ENCODE data around the gene KRT6A. TPM values are rescaled to one million over a fixed set of nuclear protein-coding genes. Genes with fewer than 3 reads are reported as not detected.

Gene KRT6A
- total RNA-seq, 2 experiments from 2014 or later = not detected

GRCh38 chr12:52474212-52474611 lies 18.8 kb downstream of the KRT6A start:
- no peaks in the 10 kb centered on the region for H3K4me1 Mint-ChIP-seq (ENCODE audit: low read depth)
- H3K27me3 ChIP-seq (ENCODE audit: control insufficient read depth in 1 of 2, insufficient read depth in 2 of 2, low read length in 2 of 2) = no peaks in the 10 kb centered on the region
- no peak overlapping the region for H3K4me3 ChIP-seq (ENCODE audit: low read length)
- peaks cover 19% of the 10 kb centered on the region for H3K27me3 Mint-ChIP-seq
- intact Hi-C loops (cut with DNase I, micrococcal nuclease) = no loop called here
- TF ChIP-seq, protein P1, sequence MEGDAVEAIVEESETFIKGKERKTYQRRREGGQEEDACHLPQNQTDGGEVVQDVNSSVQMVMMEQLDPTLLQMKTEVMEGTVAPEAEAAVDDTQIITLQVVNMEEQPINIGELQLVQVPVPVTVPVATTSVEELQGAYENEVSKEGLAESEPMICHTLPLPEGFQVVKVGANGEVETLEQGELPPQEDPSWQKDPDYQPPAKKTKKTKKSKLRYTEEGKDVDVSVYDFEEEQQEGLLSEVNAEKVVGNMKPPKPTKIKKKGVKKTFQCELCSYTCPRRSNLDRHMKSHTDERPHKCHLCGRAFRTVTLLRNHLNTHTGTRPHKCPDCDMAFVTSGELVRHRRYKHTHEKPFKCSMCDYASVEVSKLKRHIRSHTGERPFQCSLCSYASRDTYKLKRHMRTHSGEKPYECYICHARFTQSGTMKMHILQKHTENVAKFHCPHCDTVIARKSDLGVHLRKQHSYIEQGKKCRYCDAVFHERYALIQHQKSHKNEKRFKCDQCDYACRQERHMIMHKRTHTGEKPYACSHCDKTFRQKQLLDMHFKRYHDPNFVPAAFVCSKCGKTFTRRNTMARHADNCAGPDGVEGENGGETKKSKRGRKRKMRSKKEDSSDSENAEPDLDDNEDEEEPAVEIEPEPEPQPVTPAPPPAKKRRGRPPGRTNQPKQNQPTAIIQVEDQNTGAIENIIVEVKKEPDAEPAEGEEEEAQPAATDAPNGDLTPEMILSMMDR (IDR thresholded peaks at IDR 0.05) = no peak
- H3K36me3 Mint-ChIP-seq (ENCODE audit: low read depth) = no peaks in the 10 kb centered on the region
- ChIA-PET POLR2A (no interaction called here), CTCF (no interaction called here)
- no peaks in the 10 kb centered on the region for H3K9me3 ChIP-seq (ENCODE audit: control insufficient read depth in 1 of 2, insufficient read depth in 1 of 2, low read length in 2 of 2)
- no peaks in the 10 kb centered on the region for H3K36me3 ChIP-seq (ENCODE audit: insufficient read depth, low read length)
- no peak overlapping the region for H3K27ac Mint-ChIP-seq
- no peak overlapping the region for H3K4me3 Mint-ChIP-seq
- ATAC-seq (ENCODE audit: poor library complexity) (no peak), DNase-seq (no peak)
- H3K4me1 ChIP-seq (ENCODE audit: insufficient read depth, low read length) = no peaks in the 10 kb centered on the region
- no peaks in the 10 kb centered on the region for H3K9me3 Mint-ChIP-seq
- H3K27ac ChIP-seq (ENCODE audit: low read depth in 1 of 2, low read length in 2 of 2) = no peak overlapping the region

GRCh38 chr12:52473768-52474167 lies 19.3 kb downstream of the KRT6A start, which contains the start of gene KRT6C:
TSS of gene KRT6C (minus strand) at chr12:52473805. CDS start at chr12:52473737, 68 bp downstream.
- ChIA-PET POLR2A (no interaction called here), CTCF (no interaction called here)
- Mint-ChIP-seq H3K36me3 (ENCODE audit: low read depth) (no peaks in the 10 kb centered on the region), H3K27ac (no peak within 1 kb of the TSS), H3K27me3 (peaks cover 19% of the 10 kb centered on the region), H3K4me3 (no peak within 1 kb of the TSS), H3K9me3 (no peaks in the 10 kb centered on the region), H3K4me1 (ENCODE audit: low read depth) (no peaks in the 10 kb centered on the region)
- no peaks in the 10 kb centered on the region for H3K9me3 ChIP-seq (ENCODE audit: control insufficient read depth in 1 of 2, insufficient read depth in 1 of 2, low read length in 2 of 2)
- TF ChIP-seq, protein P1 (IDR thresholded peaks at IDR 0.05) = no peak
- H3K4me3 ChIP-seq (ENCODE audit: low read length) = no peak within 1 kb of the TSS
- intact Hi-C loops (cut with DNase I, micrococcal nuclease) = no loop called here
- no peak for ATAC-seq (ENCODE audit: poor library complexity)
- no peaks in the 10 kb centered on the region for H3K36me3 ChIP-seq (ENCODE audit: insufficient read depth, low read length)
- no peak within 1 kb of the TSS for H3K27ac ChIP-seq (ENCODE audit: low read depth in 1 of 2, low read length in 2 of 2)
- no peak for DNase-seq
- H3K27me3 ChIP-seq (ENCODE audit: control insufficient read depth in 1 of 2, insufficient read depth in 2 of 2, low read length in 2 of 2) = no peaks in the 10 kb centered on the region
- no peaks in the 10 kb centered on the region for H3K4me1 ChIP-seq (ENCODE audit: insufficient read depth, low read length)

GRCh38 chr12:52469853-52470252 lies 23.2 kb downstream of the KRT6A start:
- Histone ChIP-seq H3K27me3 (ENCODE audit: control insufficient read depth in 1 of 2, insufficient read depth in 2 of 2, low read length in 2 of 2) (peaks cover 0 to 3% of the 10 kb centered on the region in 2 experiments), H3K4me3 (ENCODE audit: low read length) (no peak overlapping the region), H3K36me3 (ENCODE audit: insufficient read depth, low read length) (no peaks in the 10 kb centered on the region), H3K27ac (ENCODE audit: low read depth in 1 of 2, low read length in 2 of 2) (no peak overlapping the region), H3K9me3 (ENCODE audit: control insufficient read depth in 1 of 2, insufficient read depth in 1 of 2, low read length in 2 of 2) (no peaks in the 10 kb centered on the region), H3K4me1 (ENCODE audit: insufficient read depth, low read length) (no peaks in the 10 kb centered on the region)
- intact Hi-C loops (cut with DNase I, micrococcal nuclease) = no loop called here
- no peak overlapping the region for H3K27ac Mint-ChIP-seq
- no peak for ATAC-seq (ENCODE audit: poor library complexity)
- ChIA-PET CTCF (no interaction called here), POLR2A (no interaction called here)
- no peak for DNase-seq
- no peaks in the 10 kb centered on the region for H3K36me3 Mint-ChIP-seq (ENCODE audit: low read depth)
- no peaks in the 10 kb centered on the region for H3K9me3 Mint-ChIP-seq
- H3K27me3 Mint-ChIP-seq = peaks cover 22% of the 10 kb centered on the region
- TF ChIP-seq, protein P1 (IDR thresholded peaks at IDR 0.05) = no peak
- H3K4me3 Mint-ChIP-seq = no peak overlapping the region
- H3K4me1 Mint-ChIP-seq (ENCODE audit: low read depth) = no peaks in the 10 kb centered on the region

All from CD4-positive, alpha-beta T cell (primary cell).